ENCODE results near the gene CPD.
A peak's percentile ranks its signal among the peaks of the same experiment; 100 is the strongest.
"Not testable (repeated sequence)": the region's sequence is repeated elsewhere in the genome, so short reads cannot be mapped to it uniquely, and the experiment has no call there.

Gene CPD

GRCh38 chr17:30458371-30458770 is 79.6 kb downstream of the CPD start:
- peaks cover 3% of the 10 kb centered on the region for H3K9me3 ChIP-seq (ENCODE audit: insufficient read depth, low read depth, low read length)
- no peak overlapping the region for H2BK120ac ChIP-seq (ENCODE audit: insufficient read depth, low read length, poor library complexity)
- H3K23ac ChIP-seq (ENCODE audit: low read length): no peak overlapping the region
- DNase-seq: no peak
- H3K4me2 ChIP-seq (ENCODE audit: low read length): no peak overlapping the region
- no peak overlapping the region for H4K12ac ChIP-seq (ENCODE audit: low read depth, low read length)
- H2AK5ac ChIP-seq (ENCODE audit: low read length): no peak overlapping the region
- no peak overlapping the region for H3K4me3 ChIP-seq (ENCODE audit: low read depth, low read length)
- H3K14ac ChIP-seq (ENCODE audit: low read length): no peak overlapping the region
- H2BK5ac ChIP-seq (ENCODE audit: low read depth, low read length, poor library complexity): no peak overlapping the region
- no peaks in the 10 kb centered on the region for H3K79me2 ChIP-seq (ENCODE audit: control insufficient read depth, insufficient read depth, low read length, poor library complexity)
- no peak overlapping the region for H2AFZ ChIP-seq (ENCODE audit: insufficient read depth, low read length, poor library complexity)
- no peak overlapping the region for H4K91ac ChIP-seq (ENCODE audit: low read depth, low read length)
- no peak overlapping the region for H3K18ac ChIP-seq (ENCODE audit: low read length)
- H4K8ac ChIP-seq (ENCODE audit: low read depth, low read length): no peak overlapping the region
- H3K27ac ChIP-seq (ENCODE audit: low read depth, low read length): no peak overlapping the region
- H3K27me3 ChIP-seq (ENCODE audit: insufficient read depth, low read length): no peaks in the 10 kb centered on the region
- WGBS (ENCODE audit: extremely low coverage, insufficient coverage, insufficient read length): no CpG with 5 or more reads among the region's 6 CpGs
- no peak overlapping the region for H2BK12ac ChIP-seq (ENCODE audit: low read length)
- H3K9ac ChIP-seq (ENCODE audit: low read length): no peak overlapping the region
- no peak overlapping the region for H3K4ac ChIP-seq (ENCODE audit: low read depth, low read length)
- H3K79me1 ChIP-seq (ENCODE audit: low read length): no peaks in the 10 kb centered on the region
- H3K36me3 ChIP-seq (ENCODE audit: control insufficient read depth in 1 of 2, insufficient read depth in 2 of 2, low read length in 2 of 2): peaks cover 7 to 9% of the 10 kb centered on the region in 2 experiments
- no peaks in the 10 kb centered on the region for H3K4me1 ChIP-seq (ENCODE audit: control insufficient read depth in 1 of 2, insufficient read depth in 2 of 2, low read length in 2 of 2)

- no CpG with 5 or more reads among the region's 5 CpGs for WGBS (ENCODE audit: extremely low coverage, insufficient coverage, insufficient read length)
- H3K18ac ChIP-seq (ENCODE audit: low read length); H3K4me2 ChIP-seq (ENCODE audit: low read length); H3K4me3 ChIP-seq (ENCODE audit: low read depth, low read length); H3K27ac ChIP-seq (ENCODE audit: low read depth, low read length); H4K8ac ChIP-seq (ENCODE audit: low read depth, low read length); H2AFZ ChIP-seq (ENCODE audit: insufficient read depth, low read length, poor library complexity); H3K27me3 ChIP-seq (ENCODE audit: insufficient read depth, low read length); H3K79me2 ChIP-seq (ENCODE audit: control insufficient read depth, insufficient read depth, low read length, poor library complexity); H3K36me3 ChIP-seq (ENCODE audit: control insufficient read depth in 1 of 2, insufficient read depth in 2 of 2, low read length in 2 of 2); H4K91ac ChIP-seq (ENCODE audit: low read depth, low read length); H3K9me3 ChIP-seq (ENCODE audit: insufficient read depth, low read depth, low read length); DNase-seq; H3K14ac ChIP-seq (ENCODE audit: low read length); H3K23ac ChIP-seq (ENCODE audit: low read length); H2AK5ac ChIP-seq (ENCODE audit: low read length); H4K12ac ChIP-seq (ENCODE audit: low read depth, low read length); H2BK5ac ChIP-seq (ENCODE audit: low read depth, low read length, poor library complexity); H2BK120ac ChIP-seq (ENCODE audit: insufficient read depth, low read length, poor library complexity); H3K79me1 ChIP-seq (ENCODE audit: low read length); H3K4me1 ChIP-seq (ENCODE audit: control insufficient read depth in 1 of 2, insufficient read depth in 2 of 2, low read length in 2 of 2); H3K4ac ChIP-seq (ENCODE audit: low read depth, low read length); H3K9ac ChIP-seq (ENCODE audit: low read length); H2BK12ac ChIP-seq (ENCODE audit: low read length): not testable (repeated sequence)
Observed at GRCh38 chr17:30458797-30459413, 80.2 kb downstream of the CPD start.

- no peak overlapping the region for H3K23ac ChIP-seq (ENCODE audit: low read length)
- WGBS (ENCODE audit: extremely low coverage, insufficient coverage, insufficient read length): no CpG with 5 or more reads among the region's 2 CpGs
- H3K79me2 ChIP-seq (ENCODE audit: control insufficient read depth, insufficient read depth, low read length, poor library complexity): no peaks in the 10 kb centered on the region
- no peak overlapping the region for H3K14ac ChIP-seq (ENCODE audit: low read length)
- no peak overlapping the region for H3K4me2 ChIP-seq (ENCODE audit: low read length)
- no peak overlapping the region for H4K91ac ChIP-seq (ENCODE audit: low read depth, low read length)
- no peak overlapping the region for H2BK12ac ChIP-seq (ENCODE audit: low read length)
- no peaks in the 10 kb centered on the region for H3K79me1 ChIP-seq (ENCODE audit: low read length)
- no peaks in the 10 kb centered on the region for H3K27me3 ChIP-seq (ENCODE audit: insufficient read depth, low read length)
- no peak overlapping the region for H3K4me3 ChIP-seq (ENCODE audit: low read depth, low read length)
- no peaks in the 10 kb centered on the region for H3K9me3 ChIP-seq (ENCODE audit: insufficient read depth, low read depth, low read length)
- DNase-seq: no peak
- no peak overlapping the region for H4K8ac ChIP-seq (ENCODE audit: low read depth, low read length)
- H4K12ac ChIP-seq (ENCODE audit: low read depth, low read length): no peak overlapping the region
- H2AFZ ChIP-seq (ENCODE audit: insufficient read depth, low read length, poor library complexity): no peak overlapping the region
- no peak overlapping the region for H2BK120ac ChIP-seq (ENCODE audit: insufficient read depth, low read length, poor library complexity)
- no peak overlapping the region for H3K4ac ChIP-seq (ENCODE audit: low read depth, low read length)
- H3K9ac ChIP-seq (ENCODE audit: low read length): no peak overlapping the region
- no peaks in the 10 kb centered on the region for H3K36me3 ChIP-seq (ENCODE audit: control insufficient read depth in 1 of 2, insufficient read depth in 2 of 2, low read length in 2 of 2)
- no peak overlapping the region for H2BK5ac ChIP-seq (ENCODE audit: low read depth, low read length, poor library complexity)
- no peak overlapping the region for H3K18ac ChIP-seq (ENCODE audit: low read length)
- no peak overlapping the region for H2AK5ac ChIP-seq (ENCODE audit: low read length)
- no peaks in the 10 kb centered on the region for H3K4me1 ChIP-seq (ENCODE audit: control insufficient read depth in 1 of 2, insufficient read depth in 2 of 2, low read length in 2 of 2)
- no peak overlapping the region for H3K27ac ChIP-seq (ENCODE audit: low read depth, low read length)
Observed at GRCh38 chr17:30468465-30468864, 89.7 kb downstream of the CPD start.

- H4K12ac ChIP-seq (ENCODE audit: low read depth, low read length): no peak overlapping the region
- no peak overlapping the region for H3K18ac ChIP-seq (ENCODE audit: low read length)
- no peak overlapping the region for H3K4me2 ChIP-seq (ENCODE audit: low read length)
- peak overlapping the region; percentile 64 for H3K9ac ChIP-seq (ENCODE audit: low read length)
- no peak overlapping the region for H4K8ac ChIP-seq (ENCODE audit: low read depth, low read length)
- H3K36me3 ChIP-seq (ENCODE audit: control insufficient read depth in 1 of 2, insufficient read depth in 2 of 2, low read length in 2 of 2): no peaks in the 10 kb centered on the region
- no peak overlapping the region for H2AFZ ChIP-seq (ENCODE audit: insufficient read depth, low read length, poor library complexity)
- H3K4ac ChIP-seq (ENCODE audit: low read depth, low read length): no peak overlapping the region
- H2BK12ac ChIP-seq (ENCODE audit: low read length): no peak overlapping the region
- H3K23ac ChIP-seq (ENCODE audit: low read length): no peak overlapping the region
- H2AK5ac ChIP-seq (ENCODE audit: low read length): no peak overlapping the region
- H3K79me1 ChIP-seq (ENCODE audit: low read length): peaks cover 5% of the 10 kb centered on the region
- H3K4me1 ChIP-seq (ENCODE audit: control insufficient read depth in 1 of 2, insufficient read depth in 2 of 2, low read length in 2 of 2): no peaks in the 10 kb centered on the region
- DNase-seq: no peak
- WGBS (ENCODE audit: extremely low coverage, insufficient coverage, insufficient read length): no CpG with 5 or more reads among the region's 10 CpGs
- no peak overlapping the region for H2BK5ac ChIP-seq (ENCODE audit: low read depth, low read length, poor library complexity)
- H3K27me3 ChIP-seq (ENCODE audit: insufficient read depth, low read length): no peaks in the 10 kb centered on the region
- no peak overlapping the region for H2BK120ac ChIP-seq (ENCODE audit: insufficient read depth, low read length, poor library complexity)
- no peak overlapping the region for H4K91ac ChIP-seq (ENCODE audit: low read depth, low read length)
- peaks cover 1% of the 10 kb centered on the region for H3K79me2 ChIP-seq (ENCODE audit: control insufficient read depth, insufficient read depth, low read length, poor library complexity)
- no peaks in the 10 kb centered on the region for H3K9me3 ChIP-seq (ENCODE audit: insufficient read depth, low read depth, low read length)
- no peak overlapping the region for H3K27ac ChIP-seq (ENCODE audit: low read depth, low read length)
- H3K14ac ChIP-seq (ENCODE audit: low read length): no peak overlapping the region
- H3K4me3 ChIP-seq (ENCODE audit: low read depth, low read length): no peak overlapping the region
Observed at GRCh38 chr17:30472238-30472890, 93.6 kb downstream of the CPD start.
